Lung (tissue), 12 donors: ENCODE measurements around the gene TAGLN. TPM values are rescaled to one million over a fixed set of nuclear protein-coding genes. Genes with fewer than 3 reads are reported as not detected.
A peak's percentile ranks its signal among the peaks of the same experiment; 100 is the strongest.

Experiments
- ATAC-seq: fragments of 200-7000 bp; cut with Tn5 transposase; one replicate; pipeline ENCODE4 v1.9.1; 2020; ENCODE audit warnings: moderate number of reproducible peaks; ENCODE audit not compliant: insufficient read depth, low FRiP score
- DNase-seq, 3 donors: peaks; one replicate each; pipeline ENCODE4 v3.0.0-alpha.2; 2013 to 2017
- H3K27ac ChIP-seq, 2 donors: one replicate each; pipeline ENCODE4 v1.5.1; 2013; ENCODE audit warnings: mild to moderate bottlenecking in 2 of 2, moderate library complexity in 2 of 2, control low read depth in 1 of 2, inconsistent platforms in 1 of 2, low read depth in 1 of 2, low read length in 1 of 2
- H3K27me3 ChIP-seq, 3 donors: one replicate each; pipeline ENCODE4 v1.5.1; 2013; ENCODE audit warnings: low read length in 2 of 3; ENCODE audit not compliant: control insufficient read depth in 3 of 3, insufficient read depth in 3 of 3
- H3K36me3 ChIP-seq, 4 donors: one replicate each; pipeline ENCODE4 v1.5.1; 2013; ENCODE audit warnings: low read length in 4 of 4, mild to moderate bottlenecking in 1 of 4, moderate library complexity in 1 of 4; ENCODE audit not compliant: control insufficient read depth in 4 of 4, insufficient read depth in 4 of 4
- H3K4me1 ChIP-seq, 5 donors: one replicate each; pipeline ENCODE4 v1.5.1; 2013; ENCODE audit warnings: low read length in 5 of 5, mild to moderate bottlenecking in 2 of 5, moderate library complexity in 1 of 5; ENCODE audit not compliant: control insufficient read depth in 5 of 5, insufficient read depth in 5 of 5
- H3K4me3 ChIP-seq: one replicate; pipeline ENCODE4 v1.5.1; 2013; ENCODE audit warnings: mild to moderate bottlenecking, control low read depth, moderate library complexity
- H3K9ac ChIP-seq, 2 donors: one replicate each; pipeline ENCODE4 v1.5.1; 2013; ENCODE audit warnings: low read length in 2 of 2, control low read depth in 1 of 2; ENCODE audit not compliant: insufficient read depth in 1 of 2
- H3K9me3 ChIP-seq, 4 donors: one replicate each; pipeline ENCODE4 v1.5.1; 2013; ENCODE audit warnings: low read length in 3 of 4, mild to moderate bottlenecking in 1 of 4, moderate library complexity in 1 of 4; ENCODE audit not compliant: control insufficient read depth in 4 of 4, insufficient read depth in 3 of 4
- WGBS, 2 donors: extraction: QIAGEN DNeasy Blood & Tissue Kit; methylation state at CpG; one replicate each; pipeline ENCODE4 v1.1.7; 2013; 5-methylcytosine and 5-hydroxymethylcytosine counted together
- polyA plus RNA-seq, 2 donors: library from polyadenylated mRNA; stranded (reverse); fragments of 200-250 nt; gene quantifications; one replicate each; pipeline ENCODE4 v1.2.1, GENCODE V29; 2013
- total RNA-seq, 2 donors: library from RNA; depleted of rRNA in 1 of 2; stranded (reverse); fragments of >200 nt in 1 of 2; gene quantifications; one replicate each; pipeline ENCODE4 v1.2.1, GENCODE V29; 2014 to 2021
- TF ChIP-seq, protein P1 (sequence below): IDR thresholded peaks from 2 replicates; pipeline ENCODE4 v1.5.1; 2012; ENCODE audit warnings: mild to moderate bottlenecking; ENCODE audit errors: control extremely low read depth, extremely low read depth
- donor health status: control.
- donor health status: control.
- donor health status: Bipolar disorder and iron deficiency.
- donor health status: healthy.
- donor health status: DM: yes; HTN: yes; CAD: no.

Gene TAGLN
- total and polyA plus RNA-seq, 4 donors, result 172 to 683 (median 519) TPM

DNA sequence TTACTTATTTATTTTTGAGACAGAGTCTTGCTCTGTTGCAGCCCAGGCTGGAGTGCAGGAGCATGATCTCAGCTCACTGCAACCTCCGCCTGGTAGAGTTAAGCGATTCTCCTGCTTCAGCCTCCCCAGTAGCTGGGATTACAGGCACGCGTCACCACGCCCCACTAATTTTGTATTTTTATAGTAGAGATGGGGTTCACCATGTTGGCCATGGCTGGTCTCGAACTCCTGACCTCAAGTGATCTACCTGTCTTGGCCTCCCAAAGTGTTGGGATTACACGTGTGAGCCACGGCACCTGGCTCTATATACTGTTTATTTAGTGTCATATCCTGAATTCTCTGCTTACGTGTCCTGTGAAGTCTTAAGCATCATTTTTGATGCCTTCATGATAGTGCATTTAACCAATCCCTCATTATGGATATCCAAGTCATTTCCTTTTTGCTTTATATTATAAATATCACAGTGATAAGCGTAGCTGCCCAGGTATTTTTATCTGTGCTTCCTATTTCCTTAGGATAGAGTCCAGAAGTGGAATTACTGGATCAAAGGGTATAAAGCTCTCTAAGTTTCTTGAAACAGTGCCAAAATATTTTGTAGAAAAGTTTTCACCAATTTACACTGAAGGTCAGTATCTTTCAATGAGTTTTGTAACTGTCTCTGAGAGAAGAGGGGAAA, 21.5 kb upstream of the TAGLN start:
- TF ChIP-seq, protein P1, sequence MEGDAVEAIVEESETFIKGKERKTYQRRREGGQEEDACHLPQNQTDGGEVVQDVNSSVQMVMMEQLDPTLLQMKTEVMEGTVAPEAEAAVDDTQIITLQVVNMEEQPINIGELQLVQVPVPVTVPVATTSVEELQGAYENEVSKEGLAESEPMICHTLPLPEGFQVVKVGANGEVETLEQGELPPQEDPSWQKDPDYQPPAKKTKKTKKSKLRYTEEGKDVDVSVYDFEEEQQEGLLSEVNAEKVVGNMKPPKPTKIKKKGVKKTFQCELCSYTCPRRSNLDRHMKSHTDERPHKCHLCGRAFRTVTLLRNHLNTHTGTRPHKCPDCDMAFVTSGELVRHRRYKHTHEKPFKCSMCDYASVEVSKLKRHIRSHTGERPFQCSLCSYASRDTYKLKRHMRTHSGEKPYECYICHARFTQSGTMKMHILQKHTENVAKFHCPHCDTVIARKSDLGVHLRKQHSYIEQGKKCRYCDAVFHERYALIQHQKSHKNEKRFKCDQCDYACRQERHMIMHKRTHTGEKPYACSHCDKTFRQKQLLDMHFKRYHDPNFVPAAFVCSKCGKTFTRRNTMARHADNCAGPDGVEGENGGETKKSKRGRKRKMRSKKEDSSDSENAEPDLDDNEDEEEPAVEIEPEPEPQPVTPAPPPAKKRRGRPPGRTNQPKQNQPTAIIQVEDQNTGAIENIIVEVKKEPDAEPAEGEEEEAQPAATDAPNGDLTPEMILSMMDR, result no peak
- Histone ChIP-seq H3K4me3 (no peak overlapping the region), H3K9ac (peak overlapping the region in 1 of 2 donors; percentile 90), H3K27me3 (no peaks in the 10 kb centered on the region), H3K27ac (peak overlapping the region in 1 of 2 donors; percentile 97), H3K9me3 (no peaks in the 10 kb centered on the region), H3K36me3 (peaks cover 0 to 9% (median 4%) of the 10 kb centered on the region in 4 donors), H3K4me1 (peaks cover 11 to 25% (median 16%) of the 10 kb centered on the region in 5 donors)
- DNase-seq (no peak), ATAC-seq (no peak)
- WGBS, 2 donors, result 74 to 83% methylated on average over 10 of the region's 10 CpGs

DNA sequence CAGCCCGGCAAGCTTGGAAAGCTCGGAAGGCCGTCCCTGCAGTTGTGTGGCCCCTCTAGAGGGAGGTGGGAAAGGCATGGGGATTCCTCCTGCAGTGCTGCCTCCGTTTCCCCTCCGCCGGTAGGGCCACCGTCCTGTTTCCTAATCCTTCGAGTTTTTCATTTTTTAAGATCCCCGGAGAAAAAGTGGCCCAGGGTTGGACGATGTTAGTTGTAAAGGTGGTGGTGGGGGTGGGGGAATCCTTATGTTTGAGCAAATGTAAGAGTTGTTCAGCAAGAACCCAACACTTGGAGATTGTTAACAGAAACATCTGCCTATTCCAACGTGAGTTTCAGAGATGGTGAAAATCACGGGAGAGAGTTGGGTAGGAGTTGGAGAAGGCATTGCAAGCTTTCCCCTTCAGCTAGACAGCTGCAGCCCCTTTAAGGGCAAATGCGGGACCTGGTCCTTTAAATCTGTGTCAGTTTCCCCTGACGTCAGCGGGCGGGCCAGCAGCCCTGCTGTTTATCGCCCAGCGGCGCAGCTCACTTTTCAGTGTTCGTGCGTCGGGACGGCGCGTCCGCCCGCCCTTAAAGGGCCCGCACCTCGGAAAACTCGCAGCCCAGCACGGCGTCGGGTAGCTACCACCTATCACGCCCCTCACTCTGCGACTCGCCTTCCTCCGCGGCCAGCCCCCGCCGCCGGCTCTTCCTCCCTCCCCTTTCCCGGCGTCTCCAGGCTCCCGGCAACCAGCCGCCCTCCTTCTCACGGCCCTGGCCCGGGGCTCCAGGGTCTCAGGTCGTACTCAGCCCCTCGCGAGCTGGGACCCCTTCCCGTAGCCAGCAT, 20.7 kb upstream of the TAGLN start, which contains the start of gene SIDT2:
Gene SIDT2 (plus strand): TSS at position 534 of the 825 bp plus-strand sequence. CDS start 521 bp downstream, outside the sequence.
- WGBS, 2 donors, result 1 to 2% methylated on average over 51 of the region's 51 CpGs

DNA sequence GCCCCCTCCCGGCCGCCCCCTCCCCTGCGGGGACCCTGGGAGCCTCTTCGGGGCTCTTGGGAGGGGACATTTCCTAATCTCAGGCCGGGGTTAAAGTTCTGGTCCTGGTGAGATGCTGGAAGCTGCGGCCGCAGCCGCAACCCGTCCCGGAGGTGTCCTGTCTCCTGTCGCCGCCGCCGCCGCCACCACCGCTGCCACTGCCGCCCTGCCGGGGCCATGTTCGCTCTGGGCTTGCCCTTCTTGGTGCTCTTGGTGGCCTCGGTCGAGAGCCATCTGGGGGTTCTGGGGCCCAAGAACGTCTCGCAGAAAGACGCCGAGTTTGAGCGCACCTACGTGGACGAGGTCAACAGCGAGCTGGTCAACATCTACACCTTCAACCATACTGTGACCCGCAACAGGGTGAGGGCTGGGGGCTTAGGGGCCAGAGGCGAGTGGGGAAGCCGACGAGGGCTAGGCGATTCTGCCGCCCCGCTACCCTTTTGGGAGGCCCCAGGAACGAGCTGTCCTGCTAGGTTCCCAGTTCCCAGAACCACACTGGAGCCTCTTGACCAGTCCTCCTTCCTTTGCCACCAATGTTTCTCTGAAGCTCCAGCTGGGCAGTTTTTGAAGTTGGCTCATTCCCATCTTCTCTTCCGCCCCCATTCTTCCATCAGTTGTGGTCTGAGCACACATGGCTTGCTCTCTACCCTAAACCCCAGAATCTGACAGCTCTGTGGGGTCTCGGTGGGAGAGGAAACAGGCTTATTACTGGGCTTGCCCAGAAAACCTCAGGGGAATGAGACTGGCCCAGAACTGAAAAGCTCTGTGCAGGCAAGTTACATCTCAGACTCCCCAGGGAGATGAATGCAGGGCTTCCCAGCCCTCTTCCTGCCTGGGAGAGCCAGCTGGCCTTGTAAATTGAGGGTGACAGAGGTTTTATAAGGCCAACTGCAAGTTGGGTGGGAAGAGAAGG, 19.8 kb upstream of the TAGLN start:
- Histone ChIP-seq H3K36me3 (peaks cover 6 to 15% (median 10%) of the 10 kb centered on the region in 4 donors), H3K4me1 (peaks cover 10 to 25% (median 13%) of the 10 kb centered on the region in 5 donors), H3K27ac (peak overlapping the region; percentile 91 to 97), H3K27me3 (no peaks in the 10 kb centered on the region), H3K4me3 (peak overlapping the region; percentile 91), H3K9me3 (no peaks in the 10 kb centered on the region), H3K9ac (peak overlapping the region; percentile 80)
- WGBS, 2 donors, result 1% methylated on average over 38 to 39 of the region's 39 CpGs
- ATAC-seq (peak; percentile 30), DNase-seq (peak in 2 of 3 donors; percentile 50 to 64)
- TF ChIP-seq, protein P1, result no peak

More for the DNA sequence above, 20.7 kb upstream of the TAGLN start, which contains the start of gene SIDT2:
- H3K27ac ChIP-seq, result peak within 1 kb of the TSS; percentile 91 to 97
- DNase-seq (peak; percentile 97 to 98 (median 98)), ATAC-seq (peak; percentile 91)
- H3K9me3 ChIP-seq, result no peaks in the 10 kb centered on the region
- peak within 1 kb of the TSS; percentile 80 to 90 for H3K9ac ChIP-seq
- H3K4me3 ChIP-seq, result peak within 1 kb of the TSS; percentile 91
- H3K27me3 ChIP-seq, result no peaks in the 10 kb centered on the region
- H3K4me1 ChIP-seq, result peaks cover 11 to 25% (median 13%) of the 10 kb centered on the region in 5 donors
- H3K36me3 ChIP-seq, result peaks cover 0 to 10% (median 6%) of the 10 kb centered on the region in 4 donors
- TF ChIP-seq, protein P1, result peak; percentile 27
